GM23248 (cell line): ENCODE measurements around the gene TLE4.

Experiments
- EZH2 ChIP-seq: fragments of 200-600 bp; sonication (generic); IDR thresholded peaks from 2 replicates; pipeline ENCODE4 v1.6.1; 2018; ENCODE audit warnings: antibody characterized with exemption, mild to moderate bottlenecking; ENCODE audit not compliant: insufficient read depth, poor library complexity, severe bottlenecking
- EZH2phosphoT487 ChIP-seq: fragments of 200-600 bp; sonication (generic); IDR thresholded peaks from 2 replicates; pipeline ENCODE4 v1.6.1; 2018; ENCODE audit warnings: antibody characterized with exemption, moderate library complexity, mild to moderate bottlenecking, low read depth; ENCODE audit not compliant: insufficient read depth

DNA sequence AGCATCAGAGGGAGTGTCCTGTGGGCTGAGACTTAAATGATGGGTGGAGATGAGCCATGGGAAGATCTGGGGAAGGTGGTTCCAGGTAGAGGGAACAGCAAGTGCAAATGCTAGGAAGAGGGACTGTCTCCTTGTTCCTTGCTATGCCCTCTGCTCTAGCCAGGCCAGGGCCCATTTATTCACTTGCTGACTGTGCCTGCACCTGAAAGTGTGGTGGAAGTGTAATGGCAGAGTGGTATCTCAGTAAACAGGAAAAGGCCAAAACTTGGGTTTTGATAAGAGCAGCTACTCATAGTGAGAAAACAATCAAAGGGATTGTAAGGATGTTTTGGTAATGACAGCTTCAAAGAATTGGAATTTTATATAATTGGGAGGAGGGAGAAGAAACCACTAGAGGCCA is 32.4 kb downstream of the TLE4 start:
- TF ChIP-seq EZH2 (no peak), EZH2phosphoT487 (no peak)
